SU-DHL-6 (cell line): ENCODE measurements around the gene BET1.
A peak's percentile ranks its signal among the peaks of the same experiment; 100 is the strongest.

Source experiments
- H2AFZ ChIP-seq: fragments of 200-600 bp; sonication (generic); 2 replicates; pipeline ENCODE4 v1.6.1; 2014; ENCODE audit warnings: low read depth, mild to moderate bottlenecking, moderate library complexity, mixed read lengths, antibody characterized with exemption, low read length; ENCODE audit not compliant: severe bottlenecking
- H3F3A ChIP-seq: fragments of 200-600 bp; shearing (Covaris generic); 2 replicates; pipeline ENCODE4 v1.6.0; 2016; ENCODE audit warnings: antibody characterized with exemption, mild to moderate bottlenecking; ENCODE audit not compliant: insufficient read depth
- H3K27ac ChIP-seq: fragments of 200-600 bp; sonication (generic); 2 replicates; pipeline ENCODE4 v1.5.1; 2016; ENCODE audit warnings: low read depth, mild to moderate bottlenecking, low read length, moderate library complexity, mixed read lengths
- H3K27me3 ChIP-seq: fragments of 200-600 bp; sonication (generic), shearing (Covaris generic); 2 replicates; pipeline ENCODE4 v1.6.0; 2014; ENCODE audit warnings: mild to moderate bottlenecking, low read length
- H3K36me3 ChIP-seq: fragments of 200-600 bp; sonication (generic); 2 replicates; pipeline ENCODE4 v1.6.1; 2014; ENCODE audit warnings: mild to moderate bottlenecking, low read length, mixed read lengths
- H3K4me2 ChIP-seq: fragments of 300-600, 200-600 bp; shearing (Covaris generic), sonication (generic); 2 replicates; pipeline ENCODE4 v1.6.0; 2014; ENCODE audit warnings: low read length, low read depth, mild to moderate bottlenecking; ENCODE audit not compliant: poor library complexity, severe bottlenecking
- H3K4me3 ChIP-seq: fragments of 200-600 bp; sonication (generic); 2 replicates; pipeline ENCODE4 v1.5.1; 2014; ENCODE audit warnings: antibody characterized with exemption, low read length, mild to moderate bottlenecking, mixed read lengths; ENCODE audit not compliant: insufficient read depth, poor library complexity, severe bottlenecking
- H3K79me2 ChIP-seq: fragments of 200-600 bp; sonication (generic); 2 replicates; pipeline ENCODE4 v1.6.1; 2014; ENCODE audit warnings: mild to moderate bottlenecking, low read length, moderate library complexity; ENCODE audit not compliant: insufficient read depth
- H3K9ac ChIP-seq: fragments of 200-600 bp; sonication (generic); 2 replicates; pipeline ENCODE4 v1.7.0; 2014; ENCODE audit warnings: mild to moderate bottlenecking, low read length
- H3K9me2 ChIP-seq: fragments of 200-600 bp; sonication (generic); replicated peaks from 2 replicates; pipeline ENCODE4 v1.6.1; 2014; ENCODE audit warnings: low read length; ENCODE audit not compliant: insufficient read depth
- H3K9me3 ChIP-seq: fragments of 200-600 bp; sonication (generic); 2 replicates; pipeline ENCODE4 v1.6.1; 2014; ENCODE audit warnings: low read length, mixed read lengths; ENCODE audit not compliant: insufficient read depth
- H4K20me1 ChIP-seq: fragments of 200-600 bp; sonication (generic); 2 replicates; pipeline ENCODE4 v1.6.1; 2014; ENCODE audit warnings: low read depth, mild to moderate bottlenecking, antibody characterized with exemption, low read length, moderate library complexity, mixed read lengths
- EZH2phosphoT487 ChIP-seq: fragments of 200-600 bp; sonication (generic), shearing (Covaris generic); conservative IDR thresholded peaks from 2 replicates; pipeline ENCODE4 v1.6.1; 2018; ENCODE audit warnings: mild to moderate bottlenecking, antibody characterized with exemption, low read length, moderate library complexity, mixed read lengths
- TF ChIP-seq, protein P1 (sequence below): fragments of 200-600 bp; sonication (generic); IDR thresholded peaks from one replicate; pipeline ENCODE4 v1.5.1; 2017; ENCODE audit warnings: antibody characterized with exemption, mild to moderate bottlenecking, low read length, moderate library complexity; ENCODE audit not compliant: insufficient read depth, poor library complexity, severe bottlenecking

BET1 gene

GRCh38 chr7:94043299-94043698, 39.1 kb upstream of the BET1 start:
- Histone ChIP-seq H3K4me3 (no peak overlapping the region), H3K9me2 (no peaks in the 10 kb centered on the region), H3K4me2 (no peak overlapping the region), H3K27ac (no peak overlapping the region), H3K36me3 (no peaks in the 10 kb centered on the region), H4K20me1 (no peaks in the 10 kb centered on the region), H3K9me3 (no peaks in the 10 kb centered on the region), H3K27me3 (no peaks in the 10 kb centered on the region), H3F3A (no peaks in the 10 kb centered on the region), H2AFZ (no peak overlapping the region), H3K9ac (no peak overlapping the region), H3K79me2 (no peaks in the 10 kb centered on the region)
- no peak for TF ChIP-seq EZH2phosphoT487
- TF ChIP-seq, protein P1, sequence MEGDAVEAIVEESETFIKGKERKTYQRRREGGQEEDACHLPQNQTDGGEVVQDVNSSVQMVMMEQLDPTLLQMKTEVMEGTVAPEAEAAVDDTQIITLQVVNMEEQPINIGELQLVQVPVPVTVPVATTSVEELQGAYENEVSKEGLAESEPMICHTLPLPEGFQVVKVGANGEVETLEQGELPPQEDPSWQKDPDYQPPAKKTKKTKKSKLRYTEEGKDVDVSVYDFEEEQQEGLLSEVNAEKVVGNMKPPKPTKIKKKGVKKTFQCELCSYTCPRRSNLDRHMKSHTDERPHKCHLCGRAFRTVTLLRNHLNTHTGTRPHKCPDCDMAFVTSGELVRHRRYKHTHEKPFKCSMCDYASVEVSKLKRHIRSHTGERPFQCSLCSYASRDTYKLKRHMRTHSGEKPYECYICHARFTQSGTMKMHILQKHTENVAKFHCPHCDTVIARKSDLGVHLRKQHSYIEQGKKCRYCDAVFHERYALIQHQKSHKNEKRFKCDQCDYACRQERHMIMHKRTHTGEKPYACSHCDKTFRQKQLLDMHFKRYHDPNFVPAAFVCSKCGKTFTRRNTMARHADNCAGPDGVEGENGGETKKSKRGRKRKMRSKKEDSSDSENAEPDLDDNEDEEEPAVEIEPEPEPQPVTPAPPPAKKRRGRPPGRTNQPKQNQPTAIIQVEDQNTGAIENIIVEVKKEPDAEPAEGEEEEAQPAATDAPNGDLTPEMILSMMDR = no peak

GRCh38 chr7:94042381-94042780, 38.2 kb upstream of the BET1 start:
- Histone ChIP-seq H3K9me2 (no peaks in the 10 kb centered on the region), H3F3A (no peaks in the 10 kb centered on the region), H3K9ac (no peak overlapping the region), H3K79me2 (no peaks in the 10 kb centered on the region), H4K20me1 (no peaks in the 10 kb centered on the region), H3K36me3 (no peaks in the 10 kb centered on the region), H3K4me2 (peak overlapping the region; percentile 0), H3K27ac (no peak overlapping the region), H2AFZ (no peak overlapping the region), H3K4me3 (no peak overlapping the region), H3K27me3 (no peaks in the 10 kb centered on the region), H3K9me3 (no peaks in the 10 kb centered on the region)
- no peak for TF ChIP-seq EZH2phosphoT487
- TF ChIP-seq, protein P1 = no peak

GRCh38 chr7:94041529-94041928, 37.4 kb upstream of the BET1 start:
- Histone ChIP-seq H3K79me2 (no peaks in the 10 kb centered on the region), H3K4me2 (no peak overlapping the region), H3F3A (no peaks in the 10 kb centered on the region), H3K9me2 (no peaks in the 10 kb centered on the region), H3K27ac (no peak overlapping the region), H2AFZ (no peak overlapping the region), H3K36me3 (no peaks in the 10 kb centered on the region), H4K20me1 (no peaks in the 10 kb centered on the region), H3K27me3 (no peaks in the 10 kb centered on the region), H3K9me3 (no peaks in the 10 kb centered on the region), H3K9ac (no peak overlapping the region), H3K4me3 (no peak overlapping the region)
- TF ChIP-seq, protein P1 = no peak
- no peak for TF ChIP-seq EZH2phosphoT487

DNA sequence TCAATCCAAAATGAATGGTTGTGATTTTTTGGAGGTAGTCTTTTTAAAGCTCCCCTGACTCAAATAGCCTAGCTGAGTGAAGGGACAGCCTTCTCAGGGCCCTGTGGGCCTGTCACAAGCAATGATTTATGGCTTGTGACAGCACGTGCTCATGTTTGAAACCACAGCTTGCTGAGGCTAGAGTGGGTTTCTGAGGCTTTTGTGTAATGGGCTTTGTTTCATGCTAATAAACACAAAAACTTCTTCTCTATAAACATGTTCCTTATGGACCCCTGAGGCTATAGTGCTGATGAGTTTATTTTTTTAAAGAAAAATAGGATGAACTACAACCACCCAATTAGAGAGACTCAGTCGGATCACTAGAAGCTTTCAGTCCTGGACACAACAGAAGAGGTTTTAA, 36.1 kb upstream of the BET1 start:
- H3K9ac ChIP-seq = 0 out of 2 replicates have a peak overlapping the region, but pooled peaks have one; percentile 6
- no peaks in the 10 kb centered on the region for H3K36me3 ChIP-seq
- no peaks in the 10 kb centered on the region for H3K9me2 ChIP-seq
- H2AFZ ChIP-seq = peak overlapping the region; percentile 38
- no peaks in the 10 kb centered on the region for H3K9me3 ChIP-seq
- H3K4me2 ChIP-seq = peak overlapping the region; percentile 22
- peak overlapping the region; percentile 13; the same call in 1 of the 2 replicates for H3K27ac ChIP-seq
- H3K79me2 ChIP-seq = no peaks in the 10 kb centered on the region
- no peak overlapping the region for H3K4me3 ChIP-seq
- no peak for TF ChIP-seq EZH2phosphoT487
- TF ChIP-seq, protein P1 = no peak
- no peaks in the 10 kb centered on the region for H3F3A ChIP-seq
- H3K27me3 ChIP-seq = no peaks in the 10 kb centered on the region
- no peaks in the 10 kb centered on the region for H4K20me1 ChIP-seq
